HEK293T (cell line): ENCODE results near the gene TPSG1.
A peak's percentile ranks its signal among the peaks of the same experiment; 100 is the strongest.
"Not testable (repeated sequence)": the region's sequence is repeated elsewhere in the genome, so short reads cannot be mapped to it uniquely, and the experiment has no call there.

ENCODE experiments used
- CTCF ChIA-PET: fragments of 350-600 bp; formaldehyde crosslinking; extraction: SDS; loops from one replicate; lab custom pipeline; 2021; ENCODE audit warnings: antibody characterized with exemption, inconsistent platforms; lab: Yijun Ruan, JAX
- POLR2A ChIA-PET: fragments of 350-600 bp; formaldehyde crosslinking; extraction: SDS; loops from one replicate; lab custom pipeline; 2020; ENCODE audit warnings: antibody characterized with exemption, inconsistent platforms; lab: Yijun Ruan, JAX
- DNase-seq: peaks from one replicate; pipeline ENCODE4 v3.0.0; 2012; ENCODE audit warnings: mixed read lengths; ENCODE audit errors: extremely low spot score
- ARNT ChIP-seq: fragments of 450-650 bp; IDR thresholded peaks from 2 replicates; pipeline ENCODE4 v1.6.1; 2017; ENCODE audit warnings: mild to moderate bottlenecking
- BHLHE40 ChIP-seq: fragments of 450-650 bp; IDR thresholded peaks from 2 replicates; pipeline ENCODE4 v1.6.1; 2016; ENCODE audit warnings: mild to moderate bottlenecking, moderate library complexity, borderline replicate concordance
- CTBP1 ChIP-seq: fragments of 450-650 bp; IDR thresholded peaks from 2 replicates; pipeline ENCODE4 v1.6.1; 2016; ENCODE audit warnings: borderline replicate concordance
- ELF4 ChIP-seq: fragments of 450-650 bp; IDR thresholded peaks from 2 replicates; pipeline ENCODE4 v1.6.1; 2017; ENCODE audit warnings: antibody characterized with exemption
- FOXA1 ChIP-seq: fragments of 450-650 bp; IDR thresholded peaks from 2 replicates; pipeline ENCODE4 v1.6.1; 2016; ENCODE audit warnings: mild to moderate bottlenecking
- FOXK2 ChIP-seq: fragments of 450-650 bp; IDR thresholded peaks from 2 replicates; pipeline ENCODE4 v1.6.1; 2016; ENCODE audit warnings: mild to moderate bottlenecking
- FOXM1 ChIP-seq: fragments of 450-650 bp; IDR thresholded peaks from 2 replicates; pipeline ENCODE4 v1.6.1; 2017; ENCODE audit warnings: mild to moderate bottlenecking, borderline replicate concordance
- HDGF ChIP-seq: fragments of 450-650 bp; IDR thresholded peaks from 2 replicates; pipeline ENCODE4 v1.6.1; 2017; ENCODE audit warnings: antibody characterized with exemption, borderline replicate concordance
- L3MBTL2 ChIP-seq: fragments of 450-650 bp; conservative IDR thresholded peaks from 2 replicates; pipeline ENCODE4 v1.6.1; 2016; ENCODE audit warnings: mild to moderate bottlenecking
- LEF1 ChIP-seq: fragments of 450-650 bp; IDR thresholded peaks from 2 replicates; pipeline ENCODE4 v1.6.1; 2017; ENCODE audit warnings: mild to moderate bottlenecking, borderline replicate concordance
- NFRKB ChIP-seq: fragments of 450-650 bp; IDR thresholded peaks from 2 replicates; pipeline ENCODE4 v1.6.1; 2016; ENCODE audit warnings: mild to moderate bottlenecking, moderate library complexity
- SP1 ChIP-seq: fragments of 450-650 bp; IDR thresholded peaks from 2 replicates; pipeline ENCODE4 v1.6.1; 2017
- SUZ12 ChIP-seq: fragments of 450-650 bp; IDR thresholded peaks from 2 replicates; pipeline ENCODE4 v1.6.1; 2016; ENCODE audit warnings: mild to moderate bottlenecking
- TARDBP ChIP-seq: fragments of 450-650 bp; IDR thresholded peaks from 2 replicates; pipeline ENCODE4 v1.6.1; 2016
- ZNF384 ChIP-seq: fragments of 450-650 bp; IDR thresholded peaks from 2 replicates; pipeline ENCODE4 v1.6.1; 2016
- TF ChIP-seq, protein P1 (sequence below): fragments of 450-650 bp; IDR thresholded peaks from 2 replicates; pipeline ENCODE4 v1.6.1; 2016

The TPSG1 gene

GRCh38 chr16:1189455-1189854 lies 35.6 kb downstream of the TPSG1 start:
- DNase-seq: no peak
- POLR2A ChIA-PET: no interaction called here
- TF ChIP-seq ELF4 (no peak), SP1 (no peak), ARNT (no peak), FOXA1 (no peak), TARDBP (no peak), LEF1 (no peak), FOXM1 (no peak), FOXK2 (no peak), ZNF384 (no peak), BHLHE40 (no peak), L3MBTL2 (no peak), HDGF (no peak)
- TF ChIP-seq, protein P1, sequence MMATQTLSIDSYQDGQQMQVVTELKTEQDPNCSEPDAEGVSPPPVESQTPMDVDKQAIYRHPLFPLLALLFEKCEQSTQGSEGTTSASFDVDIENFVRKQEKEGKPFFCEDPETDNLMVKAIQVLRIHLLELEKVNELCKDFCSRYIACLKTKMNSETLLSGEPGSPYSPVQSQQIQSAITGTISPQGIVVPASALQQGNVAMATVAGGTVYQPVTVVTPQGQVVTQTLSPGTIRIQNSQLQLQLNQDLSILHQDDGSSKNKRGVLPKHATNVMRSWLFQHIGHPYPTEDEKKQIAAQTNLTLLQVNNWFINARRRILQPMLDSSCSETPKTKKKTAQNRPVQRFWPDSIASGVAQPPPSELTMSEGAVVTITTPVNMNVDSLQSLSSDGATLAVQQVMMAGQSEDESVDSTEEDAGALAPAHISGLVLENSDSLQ: no peak
- CTCF ChIA-PET: no interaction called here

GRCh38 chr16:1188432-1189189 lies 36.5 kb downstream of the TPSG1 start:
- TF ChIP-seq ARNT (no peak), FOXA1 (no peak), FOXM1 (no peak), SP1 (no peak), NFRKB (no peak), TARDBP (no peak), L3MBTL2 (no peak), BHLHE40 (no peak), HDGF (no peak), ZNF384 (no peak), FOXK2 (no peak), ELF4 (no peak), SUZ12 (no peak), CTBP1 (no peak), LEF1 (no peak)
- TF ChIP-seq, protein P1: no peak
- DNase-seq: peak; percentile 55
- CTCF ChIA-PET: interaction anchor here (0.6 kb wide), 1 partner anchor 13 kb away, joined by 3 read pairs; no protein-coding TSS in a partner anchor
- POLR2A ChIA-PET: no interaction called here

DNA sequence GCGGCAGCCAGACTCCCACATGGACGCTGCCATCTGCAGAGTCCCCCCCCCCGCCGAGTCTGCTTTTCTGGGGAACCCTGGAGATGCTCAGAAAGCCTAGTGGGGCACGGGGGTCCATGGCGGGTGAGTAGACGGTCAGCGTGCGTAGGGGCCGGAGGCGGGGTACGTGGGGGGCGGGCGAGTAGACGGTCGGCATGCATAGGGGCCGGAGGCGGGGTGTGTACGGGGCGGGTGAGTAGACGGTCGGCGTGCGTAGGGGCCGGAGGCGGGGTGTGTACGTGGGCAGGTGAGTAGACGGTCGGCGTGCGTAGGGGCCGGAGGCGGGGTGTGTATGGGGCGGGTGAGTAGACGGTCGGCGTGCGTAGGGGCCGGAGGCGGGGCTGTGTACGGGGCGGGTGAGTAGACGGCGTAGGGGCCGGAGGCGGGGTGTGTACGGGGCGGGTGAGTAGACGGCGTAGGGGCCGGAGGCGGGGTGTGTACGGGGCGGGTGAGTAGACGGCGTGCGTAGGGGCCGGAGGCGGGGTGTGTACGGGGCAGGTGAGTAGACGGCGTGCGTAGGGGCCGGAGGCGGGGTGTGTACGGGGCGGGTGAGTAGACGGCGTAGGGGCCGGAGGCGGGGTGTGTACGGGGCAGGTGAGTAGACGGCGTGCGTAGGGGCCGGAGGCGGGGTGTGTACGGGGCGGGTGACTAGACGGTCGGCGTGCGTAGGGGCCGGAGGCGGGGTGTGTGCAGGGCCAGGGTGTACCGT lies 39.4 kb downstream of the TPSG1 start:
- CTCF ChIA-PET, POLR2A ChIA-PET, DNase-seq: not testable (repeated sequence)

- ChIA-PET CTCF (interaction anchor here (0.7 kb wide), 1 partner anchor 19 kb away, joined by 4 read pairs; no protein-coding TSS in a partner anchor), POLR2A (no interaction called here)
- TF ChIP-seq HDGF (no peak), BHLHE40 (no peak), FOXA1 (no peak), NFRKB (no peak), LEF1 (no peak), CTBP1 (no peak), FOXM1 (no peak), L3MBTL2 (no peak), ZNF384 (no peak), SP1 (no peak), SUZ12 (no peak)
- no peak for DNase-seq
These were observed 40.1 kb downstream of the TPSG1 start for GRCh38 chr16:1184980-1185379.

- CTCF ChIA-PET: interaction anchor here (0.5 to 0.7 kb wide), 2 partner anchors 18 to 111 kb away, joined by 3 to 4 read pairs; no protein-coding TSS in a partner anchor
- no peak for TF ChIP-seq HDGF
- TF ChIP-seq CTBP1: no peak
- TF ChIP-seq LEF1: no peak
- no peak for TF ChIP-seq FOXA1
- TF ChIP-seq ZNF384: no peak
- TF ChIP-seq TARDBP: no peak
- no peak for TF ChIP-seq SUZ12
- no peak for TF ChIP-seq ELF4
- TF ChIP-seq ARNT: no peak
- no peak for TF ChIP-seq SP1
- DNase-seq: no peak
- POLR2A ChIA-PET: no interaction called here
These were observed 40.8 kb downstream of the TPSG1 start for GRCh38 chr16:1184156-1184868.
